Loucy (cell line): ENCODE results near the gene DNAI1.

Source experiments
- CTCF ChIP-seq: fragments of 200-600 bp; sonication (generic); conservative IDR thresholded peaks from 2 replicates; pipeline ENCODE4 v1.5.1; 2014; ENCODE audit warnings: mild to moderate bottlenecking, antibody characterized with exemption, low read length
- EZH2phosphoT487 ChIP-seq: fragments of 200-600 bp; IDR thresholded peaks from 2 replicates; pipeline ENCODE4 v1.6.1; 2018; ENCODE audit warnings: antibody characterized with exemption, mild to moderate bottlenecking, moderate library complexity, borderline replicate concordance

GRCh38 chr9:34490360-34490759 is 31.8 kb downstream of the DNAI1 start:
- TF ChIP-seq CTCF = no peak
- no peak for TF ChIP-seq EZH2phosphoT487
